ENCODE measurements around the gene EFNA5.
A peak's percentile ranks its signal among the peaks of the same experiment; 100 is the strongest.
"Not testable (repeated sequence)": the region's sequence is repeated elsewhere in the genome, so short reads cannot be mapped to it uniquely, and the experiment has no call there.

EFNA5 gene

DNA sequence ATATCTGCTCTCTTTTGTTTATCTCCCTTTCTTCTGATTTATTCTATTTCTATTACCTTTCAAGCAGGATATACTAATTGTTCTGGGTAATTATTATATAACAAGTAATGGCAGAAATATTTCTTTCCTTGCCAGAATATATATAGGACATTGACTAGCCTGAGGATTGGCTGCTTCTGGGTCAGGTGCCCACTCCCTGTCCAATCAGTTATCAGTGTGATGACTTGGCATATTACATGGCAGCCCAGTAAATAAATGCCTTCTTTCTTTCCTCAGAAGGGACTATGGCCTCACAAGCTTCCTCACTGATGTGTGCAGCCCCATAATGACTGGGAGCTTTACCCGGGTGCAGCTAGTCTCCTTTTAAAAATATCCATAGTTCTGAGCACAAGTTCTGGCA, 301.1 kb downstream of the EFNA5 start:
- DNase-seq (ENCODE audit: low read depth in 2 of 2): no peak

DNA sequence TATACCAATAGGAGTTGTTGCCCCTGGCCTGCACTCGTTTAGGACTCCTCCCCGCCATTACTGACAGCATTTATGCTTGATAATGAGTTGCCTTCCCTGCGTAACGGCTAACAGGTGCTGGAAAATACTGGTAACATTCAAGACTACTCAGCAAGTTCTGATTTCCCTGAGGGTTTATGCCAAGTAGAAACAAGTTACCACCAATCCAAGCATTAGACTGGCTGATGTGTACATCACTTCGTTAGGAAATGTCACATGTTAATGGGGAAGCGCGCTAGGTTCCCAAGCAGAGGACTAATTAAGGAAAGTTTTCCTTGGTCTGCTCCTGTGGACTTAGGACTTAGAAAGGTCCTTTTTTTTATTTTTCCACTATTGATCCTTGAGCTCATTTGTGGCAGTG, 302.1 kb downstream of the EFNA5 start:
- DNase-seq (ENCODE audit: low read depth in 2 of 2): no peak

- DNase-seq (ENCODE audit: low read depth in 2 of 2): no peak
Measured at GRCh38 chr5:107367939-107368338, 302.8 kb downstream of the EFNA5 start.

DNA sequence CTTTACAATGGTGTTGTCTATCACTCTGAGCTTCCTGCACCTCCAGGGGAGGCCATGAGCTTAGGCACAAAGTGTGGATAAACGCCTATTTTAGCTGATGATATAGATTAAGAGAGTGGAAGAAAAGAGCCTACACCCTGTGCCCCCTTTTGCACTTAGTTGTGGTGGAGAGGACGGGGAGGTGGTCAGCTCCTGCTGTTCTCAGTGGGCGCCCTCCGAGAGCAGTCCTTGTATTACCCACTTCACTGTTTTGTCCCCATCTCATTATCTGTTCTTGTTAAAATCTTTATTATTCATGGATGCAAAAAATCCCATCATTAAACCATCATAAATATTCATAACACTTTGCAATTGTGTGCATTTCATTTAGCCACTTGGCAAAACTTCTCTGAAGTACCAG, 303.3 kb downstream of the EFNA5 start:
- DNase-seq (ENCODE audit: low read depth in 2 of 2): no peak

DNA sequence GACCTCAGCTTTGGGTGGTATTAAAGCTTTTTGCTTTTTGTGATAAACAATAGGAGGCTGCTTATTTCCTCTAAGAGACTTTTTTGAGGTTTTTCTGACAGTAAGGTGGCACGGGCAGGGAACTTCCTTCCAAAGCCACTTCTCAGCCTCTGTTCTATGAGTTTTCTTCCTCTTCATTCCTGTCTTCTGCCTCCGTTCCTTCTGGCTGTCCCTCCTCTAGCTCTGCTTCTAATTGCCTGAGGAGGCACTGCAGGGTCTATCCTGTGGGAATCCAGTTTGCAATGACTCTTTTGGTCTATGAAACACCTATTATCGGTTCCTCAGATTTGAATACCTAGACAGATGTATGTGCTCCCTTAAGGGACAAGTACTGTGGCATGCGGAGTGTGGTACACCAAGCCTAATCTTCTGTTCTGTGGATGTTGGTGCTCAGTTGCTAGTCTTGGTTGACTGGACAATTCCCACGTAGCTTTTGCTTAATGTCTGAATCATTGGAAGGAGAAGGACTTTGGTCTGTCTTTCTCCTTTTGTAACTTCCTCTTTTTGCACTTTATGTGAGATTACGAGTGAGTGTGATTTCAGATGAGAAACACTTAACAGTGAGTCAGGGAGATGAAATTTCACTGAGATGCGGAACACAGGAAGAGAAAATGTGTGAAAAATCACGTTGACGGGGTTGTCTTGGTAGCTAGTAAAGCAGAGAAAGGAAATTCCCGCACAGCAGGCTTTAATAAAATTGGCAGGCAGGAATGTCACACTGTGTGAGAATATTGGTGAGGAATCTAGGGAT, 305.2 kb downstream of the EFNA5 start:
- DNase-seq (ENCODE audit: low read depth in 2 of 2): peak; percentile 87 to 88

DNA sequence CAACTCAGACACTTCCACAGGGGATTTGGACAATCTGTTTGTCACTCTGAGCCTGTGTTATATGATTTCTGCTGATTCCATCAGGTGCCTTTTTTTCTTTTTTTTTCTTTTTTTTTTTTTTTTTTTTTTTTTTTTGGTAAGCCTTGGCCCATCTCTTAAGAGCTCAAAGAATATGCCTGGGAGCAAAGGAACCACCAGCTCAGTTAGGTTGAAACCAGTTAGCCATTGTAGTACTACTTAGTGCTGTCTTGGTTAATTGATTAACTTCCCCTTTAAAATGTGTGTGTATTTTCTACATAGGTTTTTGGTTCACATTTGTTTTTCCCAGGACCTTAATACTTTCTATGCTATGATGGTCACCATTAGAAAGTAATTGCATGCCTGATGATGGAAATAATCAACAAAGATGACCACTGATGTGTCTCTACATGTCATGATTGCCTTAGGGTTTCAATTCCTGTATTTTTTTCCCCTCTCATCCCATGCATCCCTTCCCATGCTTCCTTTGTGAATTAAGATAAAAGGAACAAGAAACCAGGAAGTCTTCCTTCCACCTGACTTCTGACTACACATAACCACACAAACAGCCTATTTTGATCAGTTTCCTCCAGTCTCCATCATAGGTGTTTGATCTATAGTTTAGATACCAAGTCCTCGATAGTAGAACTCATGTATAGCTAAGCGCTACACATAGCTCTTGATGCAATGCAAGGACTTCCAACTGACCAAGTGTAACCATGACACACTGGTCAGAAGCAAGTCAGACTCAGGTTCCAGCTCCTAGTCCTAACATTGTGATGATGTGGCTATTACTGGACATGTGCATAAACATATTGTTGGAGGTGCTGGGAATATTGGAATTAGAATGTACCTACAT, 306.1 kb downstream of the EFNA5 start:
- no peak for DNase-seq (ENCODE audit: low read depth in 2 of 2)

DNA sequence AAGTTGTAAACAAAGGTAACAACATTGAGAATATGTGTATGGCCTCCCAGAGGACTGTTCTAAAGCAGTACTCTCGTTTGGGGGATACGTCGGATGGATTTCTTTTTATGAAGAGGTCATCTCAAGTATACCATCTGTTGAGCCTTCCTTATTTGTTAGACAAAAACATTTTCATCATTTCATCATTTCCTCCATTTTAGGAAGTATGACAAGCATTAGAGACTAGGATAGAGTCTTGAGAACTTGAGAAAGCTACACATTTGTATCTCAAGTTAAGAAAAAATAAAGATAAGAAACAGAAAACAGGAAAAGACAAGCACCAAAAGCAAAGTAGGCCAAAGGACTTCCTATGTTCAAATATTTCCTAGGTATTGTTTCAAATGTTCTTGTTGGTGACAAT, 307.0 kb downstream of the EFNA5 start:
- no peak for DNase-seq (ENCODE audit: low read depth in 2 of 2)

DNA sequence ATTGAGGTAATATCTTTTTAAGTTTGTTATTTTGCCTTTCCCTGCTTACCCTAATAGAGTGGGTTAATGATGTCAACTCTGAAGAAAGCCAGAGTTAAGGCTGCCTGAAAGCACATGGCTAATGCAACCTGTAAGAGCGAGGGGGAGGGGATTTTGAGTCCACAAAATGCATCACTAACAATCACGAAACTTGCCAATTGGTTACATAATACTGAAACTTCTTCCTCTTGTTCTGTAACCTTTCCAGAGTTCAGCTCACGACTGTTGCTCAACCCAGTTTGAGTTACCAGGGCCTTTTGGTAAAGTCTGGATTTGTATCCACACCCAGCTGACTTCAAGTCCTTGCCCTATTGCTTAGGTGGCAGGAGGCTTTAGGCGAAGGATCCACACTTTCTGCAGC, 308.8 kb downstream of the EFNA5 start:
- DNase-seq (ENCODE audit: low read depth in 2 of 2): peak; percentile 23 to 25

GRCh38 chr5:107359916-107360234, 310.9 kb downstream of the EFNA5 start:
- DNase-seq (ENCODE audit: low read depth in 2 of 2): no peak

DNA sequence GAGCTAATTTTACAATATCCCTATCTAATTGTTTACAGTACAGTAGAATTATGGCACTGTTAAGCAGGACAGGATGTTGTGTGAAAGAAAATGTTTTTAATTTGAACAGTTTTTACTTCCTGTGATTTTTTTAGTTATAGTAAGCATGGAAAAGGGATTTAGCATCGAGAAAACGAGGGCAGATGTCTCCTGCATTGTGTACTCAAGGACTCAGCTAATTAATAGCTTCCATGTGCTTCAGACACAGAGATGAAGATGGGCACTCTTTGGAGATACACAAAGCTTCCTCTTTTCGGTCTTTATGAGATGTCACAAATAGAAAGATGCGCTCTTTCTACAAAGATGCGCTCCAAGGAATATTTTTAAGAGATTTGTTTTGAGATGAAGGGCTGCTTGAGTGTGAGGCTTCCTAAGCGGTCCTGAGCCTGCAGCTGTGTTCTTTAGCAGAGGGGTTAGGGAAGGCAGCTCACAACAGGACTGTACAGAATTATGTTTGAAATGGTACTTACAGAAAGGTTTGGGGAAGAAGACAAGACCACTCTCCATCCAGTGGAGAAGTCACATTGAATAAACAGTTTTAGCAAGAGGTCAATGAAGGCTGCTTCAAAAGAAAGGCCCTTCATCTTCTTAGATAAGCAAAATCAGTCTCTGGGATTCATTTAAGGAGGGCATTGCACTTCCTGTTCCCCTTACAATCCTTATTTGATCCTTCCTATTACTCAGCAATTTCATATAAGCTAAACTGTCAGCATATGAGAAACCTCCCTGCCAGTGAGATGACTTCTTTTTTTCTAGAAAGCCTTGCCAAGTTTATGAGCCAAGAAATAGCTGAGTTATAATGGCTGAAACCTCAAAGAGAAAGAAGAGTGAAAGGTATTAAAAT, 311.5 kb downstream of the EFNA5 start:
- DNase-seq (ENCODE audit: low read depth in 2 of 2): peak; percentile 53

GRCh38 chr5:107356891-107357290, 313.8 kb downstream of the EFNA5 start:
- no peak for DNase-seq (ENCODE audit: low read depth in 2 of 2)

DNA sequence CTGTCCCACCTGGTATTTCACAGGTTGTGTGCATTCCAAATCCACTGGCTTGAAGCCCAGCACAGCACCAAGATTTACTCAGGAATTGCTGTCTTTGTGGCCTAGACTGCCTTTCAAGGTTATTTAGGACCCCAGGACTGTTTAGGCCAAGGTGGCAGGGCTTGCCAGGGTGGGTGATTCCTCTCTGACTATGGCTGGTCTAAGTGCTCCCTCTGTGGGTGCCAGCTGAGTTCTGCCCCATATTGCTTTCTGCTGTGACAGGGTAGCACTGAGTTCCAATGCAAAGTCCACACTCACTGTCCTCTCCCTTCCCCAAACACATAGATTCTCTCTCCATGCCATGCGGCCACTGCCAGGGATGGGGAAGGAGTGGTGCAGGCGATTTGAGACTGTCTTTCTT, 318.2 kb downstream of the EFNA5 start:
- DNase-seq (ENCODE audit: low read depth in 2 of 2): no peak

DNA sequence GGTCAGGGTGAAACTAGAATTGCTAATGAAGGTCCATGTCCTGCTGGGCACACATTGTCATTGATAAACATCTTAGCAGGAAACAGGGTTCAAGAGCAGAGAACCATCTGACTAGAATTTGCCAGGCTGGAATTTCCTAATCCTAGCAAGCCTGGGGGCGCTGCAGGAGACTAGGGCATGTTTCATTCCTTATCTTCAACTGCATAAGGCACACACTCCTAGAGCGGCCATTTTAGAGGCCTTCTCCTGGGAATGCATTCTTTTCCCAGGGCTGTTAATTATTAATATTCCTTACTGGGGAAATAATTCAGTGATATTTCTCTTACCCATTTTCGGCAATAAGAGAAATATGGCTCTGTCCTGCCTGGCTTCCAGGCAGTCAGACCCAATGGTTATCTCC, 324.2 kb downstream of the EFNA5 start:
- not testable (repeated sequence) for DNase-seq (ENCODE audit: low read depth in 2 of 2)

DNA sequence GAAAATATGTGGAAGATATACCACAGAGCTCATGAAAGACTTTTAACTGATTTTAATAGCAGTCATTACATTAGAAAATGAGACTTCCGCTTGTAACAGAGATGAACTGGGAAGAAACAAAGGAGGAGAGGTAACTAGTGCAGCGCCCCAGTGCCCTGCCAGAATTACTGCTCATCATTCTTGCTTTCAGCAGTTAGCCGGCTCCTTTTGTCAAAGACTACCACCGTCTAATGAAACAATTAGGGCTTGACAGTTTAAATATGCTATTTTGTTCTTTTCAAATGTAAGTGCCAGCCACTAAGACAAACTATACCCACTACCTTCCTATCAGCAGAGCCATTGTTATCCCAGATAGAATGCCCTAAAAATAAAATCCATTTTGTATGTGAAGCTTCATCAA, 328.4 kb downstream of the EFNA5 start:
- DNase-seq (ENCODE audit: low read depth in 2 of 2): no peak

DNA sequence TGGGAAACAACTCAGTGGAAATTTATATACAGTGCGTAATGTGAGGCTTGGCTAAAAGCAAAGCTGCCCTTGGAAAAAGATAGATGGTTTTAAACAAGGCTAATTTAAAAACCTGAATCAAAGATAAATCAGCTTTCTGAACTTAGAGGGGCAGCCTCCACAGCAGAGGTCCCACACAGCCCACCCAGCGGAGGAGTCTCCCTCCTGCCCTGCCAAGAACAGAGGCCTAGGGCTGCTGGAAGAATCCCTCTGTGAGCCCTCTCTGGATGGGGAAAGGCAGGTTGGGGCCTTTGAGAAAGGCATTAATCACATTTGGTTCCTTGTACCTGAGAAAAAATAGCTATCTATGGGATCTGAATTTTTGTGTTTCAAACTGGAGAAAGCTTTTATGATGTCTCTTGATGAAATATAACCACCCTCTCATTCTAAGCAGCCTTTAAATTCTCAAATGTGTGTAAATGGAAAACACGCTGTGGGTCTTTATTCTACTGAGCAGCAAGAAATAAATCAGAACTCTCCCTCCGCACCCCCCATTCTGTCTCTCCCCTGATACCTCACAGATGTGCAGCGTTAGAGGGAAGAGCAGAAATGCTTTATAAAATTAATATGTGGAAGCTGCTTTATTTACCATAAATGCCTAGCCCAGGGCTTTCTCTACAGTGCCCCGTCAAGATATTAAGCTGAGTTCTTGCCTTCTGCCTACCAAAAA, 329.2 kb downstream of the EFNA5 start:
- DNase-seq (ENCODE audit: low read depth in 2 of 2): no peak

DNA sequence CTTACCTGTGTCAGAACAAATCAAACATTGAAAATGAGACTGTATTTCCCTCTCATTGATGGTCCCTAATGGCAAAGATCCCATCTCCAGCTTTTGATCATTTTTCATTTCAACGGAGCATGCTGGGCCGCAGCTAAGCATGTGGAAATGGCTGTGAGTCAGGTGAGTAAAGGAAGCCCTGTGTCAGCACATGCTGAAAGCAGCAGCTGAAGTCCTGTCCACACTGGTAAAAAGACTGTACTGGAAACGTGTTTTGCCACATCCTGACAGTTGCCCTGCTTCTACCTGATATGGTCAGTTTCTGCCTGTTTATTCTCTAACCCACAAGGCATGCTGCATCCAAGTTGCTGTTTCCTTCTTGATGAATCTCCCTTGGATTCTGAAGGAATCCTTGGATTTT, 330.1 kb downstream of the EFNA5 start:
- no peak for DNase-seq (ENCODE audit: low read depth in 2 of 2)

GRCh38 chr5:107338335-107338734, 332.4 kb downstream of the EFNA5 start:
- DNase-seq (ENCODE audit: low read depth in 2 of 2): no peak

DNA sequence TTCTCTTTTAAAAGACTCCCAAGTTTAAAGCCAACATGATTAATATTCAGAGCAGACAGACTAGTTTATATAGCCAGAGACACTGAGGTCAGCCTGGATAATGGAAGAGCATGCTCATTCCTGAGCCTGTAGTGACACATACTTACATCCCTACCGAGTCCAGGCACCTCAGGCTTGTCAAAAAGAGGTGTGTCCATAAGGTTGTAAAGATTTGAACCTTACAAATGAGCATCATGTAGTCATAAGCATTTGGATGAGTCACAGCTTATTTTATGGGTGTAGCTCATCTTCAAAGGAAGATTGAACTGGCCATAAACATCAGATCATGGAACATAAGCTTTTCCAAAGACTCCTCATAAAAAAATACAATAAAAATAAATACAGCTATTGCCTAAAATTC, 333.5 kb downstream of the EFNA5 start:
- DNase-seq (ENCODE audit: low read depth in 2 of 2): no peak

DNA sequence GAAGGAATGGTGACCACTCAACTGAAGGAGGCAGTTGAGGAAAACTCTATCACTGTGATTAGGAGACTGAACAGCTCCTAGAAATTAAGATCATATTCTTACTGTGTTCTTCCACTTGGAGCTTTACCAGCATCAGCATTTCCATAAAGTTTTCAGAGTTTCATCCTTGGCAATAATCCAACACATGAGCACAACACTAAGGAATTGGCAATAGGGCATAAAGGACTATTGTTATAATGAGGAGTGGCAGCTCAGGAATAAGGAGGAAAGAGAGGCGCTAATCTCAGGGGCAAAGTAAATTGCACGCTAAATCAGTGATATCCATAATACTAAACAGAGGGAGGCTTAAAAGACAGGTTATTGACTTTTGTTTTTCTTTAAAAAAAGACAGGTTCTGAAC, 338.9 kb downstream of the EFNA5 start:
- no peak for DNase-seq (ENCODE audit: low read depth in 2 of 2)

GRCh38 chr5:107331312-107331711, 339.4 kb downstream of the EFNA5 start:
- no peak for DNase-seq (ENCODE audit: low read depth in 2 of 2)

- DNase-seq (ENCODE audit: low read depth in 2 of 2): no peak
Measured at GRCh38 chr5:107330903-107331302, 339.8 kb downstream of the EFNA5 start.

DNA sequence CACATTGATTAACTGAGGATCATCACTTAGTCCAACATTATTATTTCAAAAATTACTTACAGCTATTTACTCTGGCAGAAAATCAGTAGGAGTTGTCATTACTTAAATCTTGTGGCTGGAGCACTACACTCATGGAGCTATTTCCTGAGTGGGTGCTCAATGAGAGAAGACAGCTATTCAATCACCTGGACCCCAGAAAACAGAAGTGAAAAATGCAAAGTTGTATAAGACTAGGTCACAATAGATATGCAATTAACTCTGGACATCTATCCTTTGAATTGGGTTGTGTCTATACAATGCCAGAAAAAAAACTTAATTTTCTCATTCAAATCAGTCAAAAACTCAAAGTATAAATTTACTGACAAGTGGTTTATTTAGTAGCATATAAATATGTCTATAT, 340.9 kb downstream of the EFNA5 start:
- no peak for DNase-seq (ENCODE audit: low read depth in 2 of 2)

Measured in fibroblast of skin of left quadriceps (primary cell).